Effector CD4-positive, alpha-beta T cell (primary cell): Measurements from ENCODE around the gene SYNE2.
"Not testable (repeated sequence)": the region's sequence is repeated elsewhere in the genome, so short reads cannot be mapped to it uniquely, and the experiment has no call there.

Experiments
- DNase-seq: peaks from one replicate; pipeline ENCODE4 v3.0.0-alpha.2; 2020

SYNE2 gene

GRCh38 chr14:64197996-64198395, 345.2 kb downstream of the SYNE2 start:
- no peak for DNase-seq

GRCh38 chr14:64198486-64198885, 345.7 kb downstream of the SYNE2 start:
- no peak for DNase-seq

GRCh38 chr14:64200170-64200569, 347.4 kb downstream of the SYNE2 start:
- no peak for DNase-seq

GRCh38 chr14:64201296-64201695, 348.5 kb downstream of the SYNE2 start:
- DNase-seq, result no peak

GRCh38 chr14:64201921-64202545, 349.2 kb downstream of the SYNE2 start:
- DNase-seq, result no peak

- no peak for DNase-seq
These were observed 349.9 kb downstream of the SYNE2 start for GRCh38 chr14:64202716-64203115.

GRCh38 chr14:64203366-64204006, 350.7 kb downstream of the SYNE2 start:
- no peak for DNase-seq

- no peak for DNase-seq
These were observed 355.5 kb downstream of the SYNE2 start for GRCh38 chr14:64208261-64208660.

GRCh38 chr14:64208981-64209380, 356.2 kb downstream of the SYNE2 start:
- no peak for DNase-seq

- no peak for DNase-seq
These were observed 356.8 kb downstream of the SYNE2 start for GRCh38 chr14:64209444-64210131.

- DNase-seq, result no peak
These were observed 357.4 kb downstream of the SYNE2 start for GRCh38 chr14:64210216-64210615.

- not testable (repeated sequence) for DNase-seq
These were observed 358.1 kb downstream of the SYNE2 start for GRCh38 chr14:64210912-64211311.

GRCh38 chr14:64212666-64213065, 359.9 kb downstream of the SYNE2 start:
- no peak for DNase-seq

GRCh38 chr14:64213086-64213485, 360.3 kb downstream of the SYNE2 start:
- DNase-seq, result no peak

- no peak for DNase-seq
These were observed 361.2 kb downstream of the SYNE2 start for GRCh38 chr14:64213853-64214570.

- DNase-seq, result no peak
These were observed 362.5 kb downstream of the SYNE2 start for GRCh38 chr14:64215274-64215673.

- DNase-seq, result no peak
These were observed 363.2 kb downstream of the SYNE2 start for GRCh38 chr14:64215978-64216377.

GRCh38 chr14:64217308-64217707, 364.5 kb downstream of the SYNE2 start:
- no peak for DNase-seq

GRCh38 chr14:64217834-64218233, 365.0 kb downstream of the SYNE2 start:
- DNase-seq, result no peak

GRCh38 chr14:64218344-64219240, 365.8 kb downstream of the SYNE2 start:
- no peak for DNase-seq

GRCh38 chr14:64220056-64220455, 367.3 kb downstream of the SYNE2 start:
- DNase-seq, result no peak

- DNase-seq, result no peak
These were observed 367.7 kb downstream of the SYNE2 start for GRCh38 chr14:64220466-64220865.
